Measurements from ENCODE around the gene DNAH10. TPM values are rescaled to one million over a fixed set of nuclear protein-coding genes. Genes with fewer than 3 reads are reported as not detected.

The DNAH10 gene
- total RNA-seq, 1 experiment from 2014 or later = not detected

GRCh38 chr12:123773375-123773774 lies 11.3 kb downstream of the DNAH10 start:
- intact Hi-C loops (cut with micrococcal nuclease; ENCODE audit: unreplicated experiment) = no loop called here
- no TSS peak for BruUV-seq (replicated peaks)
- ChIA-PET CTCF (no interaction called here), POLR2A (ENCODE audit: unreplicated experiment) (no interaction called here)
- H3K4me3 ChIP-seq = no peak overlapping the region
- no peak overlapping the region for H3K4me2 ChIP-seq
- peaks cover 70% of the 10 kb centered on the region for H3K27me3 ChIP-seq (ENCODE audit: insufficient read depth, low read depth)
- H3K36me3 ChIP-seq (ENCODE audit: low read depth) = no peaks in the 10 kb centered on the region
- H4K20me1 ChIP-seq (ENCODE audit: insufficient read depth) = no peaks in the 10 kb centered on the region
- no peaks in the 10 kb centered on the region for H3K9me2 ChIP-seq (ENCODE audit: insufficient read depth)
- H2AFZ ChIP-seq = no peak overlapping the region
- no peak overlapping the region for H3K27ac ChIP-seq
- no peak for DNase-seq
- H3K4me1 ChIP-seq (replicated peaks; ENCODE audit: insufficient read depth) = no peaks in the 10 kb centered on the region
- no peak for TF ChIP-seq EZH2 (IDR thresholded peaks at IDR 0.05; ENCODE audit: low read depth)
- no peak for TF ChIP-seq CTCF (conservative IDR thresholded peaks at IDR 0.05)
- no peaks in the 10 kb centered on the region for H3K9me3 ChIP-seq (ENCODE audit: insufficient read depth, low read depth)
- no peaks in the 10 kb centered on the region for H3K79me2 ChIP-seq (ENCODE audit: low read depth)
- no peaks in the 10 kb centered on the region for H3F3A ChIP-seq (ENCODE audit: insufficient read depth, low read depth)

DNA sequence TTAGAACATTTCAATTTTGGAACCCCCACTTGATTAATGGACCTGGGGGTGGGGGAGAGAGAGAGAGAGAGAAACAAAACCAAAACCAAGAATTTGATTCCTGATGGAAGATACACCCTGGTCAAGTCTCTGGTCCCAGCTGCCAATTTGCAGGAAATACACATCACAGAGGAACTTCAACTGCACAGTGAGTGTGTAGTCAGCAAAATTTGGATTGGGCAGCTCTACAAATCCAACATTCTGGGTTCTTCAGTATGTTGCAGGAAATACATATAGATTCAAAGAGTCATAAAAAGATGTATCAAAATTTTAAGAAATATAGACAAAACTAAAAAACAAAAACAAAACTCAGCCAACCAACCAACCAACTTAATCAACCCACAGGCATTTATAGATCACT lies 17.4 kb downstream of the DNAH10 start:
- TF ChIP-seq CTCF (conservative IDR thresholded peaks at IDR 0.05) = no peak
- TF ChIP-seq EZH2 (IDR thresholded peaks at IDR 0.05; ENCODE audit: low read depth) = no peak

GRCh38 chr12:123782997-123783792 lies 21.1 kb downstream of the DNAH10 start:
- TF ChIP-seq CTCF (conservative IDR thresholded peaks at IDR 0.05) = no peak
- TF ChIP-seq EZH2 (IDR thresholded peaks at IDR 0.05; ENCODE audit: low read depth) = no peak
- Histone ChIP-seq H2AFZ (no peak overlapping the region), H3K9me3 (ENCODE audit: insufficient read depth, low read depth) (no peaks in the 10 kb centered on the region), H3K27ac (no peak overlapping the region), H3K9me2 (ENCODE audit: insufficient read depth) (no peaks in the 10 kb centered on the region), H3F3A (ENCODE audit: insufficient read depth, low read depth) (no peaks in the 10 kb centered on the region), H3K79me2 (ENCODE audit: low read depth) (no peaks in the 10 kb centered on the region), H3K4me2 (no peak overlapping the region), H3K27me3 (ENCODE audit: insufficient read depth, low read depth) (peaks cover 58% of the 10 kb centered on the region), H3K4me3 (no peak overlapping the region), H3K36me3 (ENCODE audit: low read depth) (no peaks in the 10 kb centered on the region), H4K20me1 (ENCODE audit: insufficient read depth) (no peaks in the 10 kb centered on the region), H3K4me1 (replicated peaks; ENCODE audit: insufficient read depth) (no peaks in the 10 kb centered on the region)
- DNase-seq = no peak
- POLR2A ChIA-PET (ENCODE audit: unreplicated experiment) = no interaction called here
- CTCF ChIA-PET = no interaction called here
- intact Hi-C loops (cut with micrococcal nuclease; ENCODE audit: unreplicated experiment) = no loop called here
- BruUV-seq (replicated peaks) = no TSS peak

More for the DNA sequence above, 17.4 kb downstream of the DNAH10 start:
- Histone ChIP-seq H3F3A (ENCODE audit: insufficient read depth, low read depth) (no peaks in the 10 kb centered on the region), H3K4me2 (no peak overlapping the region), H3K27ac (no peak overlapping the region), H4K20me1 (ENCODE audit: insufficient read depth) (no peaks in the 10 kb centered on the region), H3K4me1 (replicated peaks; ENCODE audit: insufficient read depth) (no peaks in the 10 kb centered on the region), H3K27me3 (ENCODE audit: insufficient read depth, low read depth) (peaks cover 73% of the 10 kb centered on the region), H2AFZ (no peak overlapping the region), H3K36me3 (ENCODE audit: low read depth) (no peaks in the 10 kb centered on the region), H3K79me2 (ENCODE audit: low read depth) (no peaks in the 10 kb centered on the region), H3K9me3 (ENCODE audit: insufficient read depth, low read depth) (no peaks in the 10 kb centered on the region), H3K4me3 (no peak overlapping the region), H3K9me2 (ENCODE audit: insufficient read depth) (no peaks in the 10 kb centered on the region)
- ChIA-PET POLR2A (ENCODE audit: unreplicated experiment) (no interaction called here), CTCF (no interaction called here)
- no peak for DNase-seq
- intact Hi-C loops (cut with micrococcal nuclease; ENCODE audit: unreplicated experiment) = no loop called here
- BruUV-seq (replicated peaks) = no TSS peak
